ENCODE measurements around the gene SMIM44.
"Not testable (repeated sequence)": the region's sequence is repeated elsewhere in the genome, so short reads cannot be mapped to it uniquely, and the experiment has no call there.

DNA sequence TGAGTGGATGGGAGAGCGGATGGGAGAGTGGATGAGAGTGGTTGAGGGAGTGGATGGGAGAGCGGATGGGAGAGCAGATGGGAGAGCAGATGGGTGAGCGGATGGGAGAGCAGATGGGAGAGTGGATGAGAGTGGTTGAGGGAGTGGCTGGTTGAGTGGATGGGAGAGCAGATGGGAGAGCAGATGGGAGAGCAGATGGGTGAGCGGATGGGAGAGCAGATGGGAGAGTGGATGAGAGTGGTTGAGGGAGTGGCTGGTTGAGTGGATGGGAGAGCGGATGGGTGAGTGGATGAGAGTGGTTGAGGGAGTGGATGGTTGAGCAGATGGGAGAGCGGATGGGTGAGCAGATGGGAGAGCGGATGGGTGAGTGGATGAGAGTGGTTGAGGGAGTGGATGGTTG lies 46.1 kb upstream of the SMIM44 start:
- not testable (repeated sequence) for TF ChIP-seq EZH2phosphoT487 (conservative IDR thresholded peaks at IDR 0.05; ENCODE audit: low read length)
- TF ChIP-seq, protein P1, sequence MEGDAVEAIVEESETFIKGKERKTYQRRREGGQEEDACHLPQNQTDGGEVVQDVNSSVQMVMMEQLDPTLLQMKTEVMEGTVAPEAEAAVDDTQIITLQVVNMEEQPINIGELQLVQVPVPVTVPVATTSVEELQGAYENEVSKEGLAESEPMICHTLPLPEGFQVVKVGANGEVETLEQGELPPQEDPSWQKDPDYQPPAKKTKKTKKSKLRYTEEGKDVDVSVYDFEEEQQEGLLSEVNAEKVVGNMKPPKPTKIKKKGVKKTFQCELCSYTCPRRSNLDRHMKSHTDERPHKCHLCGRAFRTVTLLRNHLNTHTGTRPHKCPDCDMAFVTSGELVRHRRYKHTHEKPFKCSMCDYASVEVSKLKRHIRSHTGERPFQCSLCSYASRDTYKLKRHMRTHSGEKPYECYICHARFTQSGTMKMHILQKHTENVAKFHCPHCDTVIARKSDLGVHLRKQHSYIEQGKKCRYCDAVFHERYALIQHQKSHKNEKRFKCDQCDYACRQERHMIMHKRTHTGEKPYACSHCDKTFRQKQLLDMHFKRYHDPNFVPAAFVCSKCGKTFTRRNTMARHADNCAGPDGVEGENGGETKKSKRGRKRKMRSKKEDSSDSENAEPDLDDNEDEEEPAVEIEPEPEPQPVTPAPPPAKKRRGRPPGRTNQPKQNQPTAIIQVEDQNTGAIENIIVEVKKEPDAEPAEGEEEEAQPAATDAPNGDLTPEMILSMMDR (IDR thresholded peaks at IDR 0.05; ENCODE audit: insufficient read depth, low read length, poor library complexity, severe bottlenecking), result not testable (repeated sequence)
